GM12865 (cell line): ENCODE measurements around the gene PHF8.

Experiments used
- DNase-seq: peaks from one replicate; pipeline ENCODE4 v3.0.0; 2010; ENCODE audit warnings: low read depth
- H3K4me3 ChIP-seq: 2 replicates; pipeline ENCODE4 v1.5.1; 2011; ENCODE audit warnings: mild to moderate bottlenecking, low read depth, low read length, control low read depth
- TF ChIP-seq, protein P1 (sequence below): IDR thresholded peaks from 2 replicates; pipeline ENCODE4 v1.5.1; 2011; ENCODE audit warnings: low read length, control low read depth, low read depth, inconsistent platforms; ENCODE audit not compliant: insufficient read depth; ENCODE audit errors: missing control alignments

PHF8 gene

DNA sequence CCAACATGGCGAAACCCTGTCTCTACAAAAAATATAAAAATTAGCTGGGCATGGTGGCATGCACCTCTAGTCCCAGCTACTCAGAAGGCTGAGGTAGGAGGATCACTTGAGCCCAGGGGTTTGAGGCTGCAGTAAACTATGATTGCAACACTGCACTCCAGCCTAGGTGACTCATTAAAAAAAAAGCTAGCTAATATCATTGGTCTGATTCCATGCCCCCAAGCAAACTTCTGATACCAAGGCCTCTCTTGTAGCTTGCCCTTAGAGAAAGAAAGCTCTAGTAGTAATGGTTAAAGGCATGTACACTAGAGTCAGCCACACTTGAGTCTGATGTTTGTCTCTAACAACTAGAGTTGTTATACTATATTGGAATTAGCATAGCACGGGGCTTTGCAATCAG lies 32.6 kb upstream of the PHF8 start:
- no peak for DNase-seq
- TF ChIP-seq, protein P1, sequence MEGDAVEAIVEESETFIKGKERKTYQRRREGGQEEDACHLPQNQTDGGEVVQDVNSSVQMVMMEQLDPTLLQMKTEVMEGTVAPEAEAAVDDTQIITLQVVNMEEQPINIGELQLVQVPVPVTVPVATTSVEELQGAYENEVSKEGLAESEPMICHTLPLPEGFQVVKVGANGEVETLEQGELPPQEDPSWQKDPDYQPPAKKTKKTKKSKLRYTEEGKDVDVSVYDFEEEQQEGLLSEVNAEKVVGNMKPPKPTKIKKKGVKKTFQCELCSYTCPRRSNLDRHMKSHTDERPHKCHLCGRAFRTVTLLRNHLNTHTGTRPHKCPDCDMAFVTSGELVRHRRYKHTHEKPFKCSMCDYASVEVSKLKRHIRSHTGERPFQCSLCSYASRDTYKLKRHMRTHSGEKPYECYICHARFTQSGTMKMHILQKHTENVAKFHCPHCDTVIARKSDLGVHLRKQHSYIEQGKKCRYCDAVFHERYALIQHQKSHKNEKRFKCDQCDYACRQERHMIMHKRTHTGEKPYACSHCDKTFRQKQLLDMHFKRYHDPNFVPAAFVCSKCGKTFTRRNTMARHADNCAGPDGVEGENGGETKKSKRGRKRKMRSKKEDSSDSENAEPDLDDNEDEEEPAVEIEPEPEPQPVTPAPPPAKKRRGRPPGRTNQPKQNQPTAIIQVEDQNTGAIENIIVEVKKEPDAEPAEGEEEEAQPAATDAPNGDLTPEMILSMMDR = no peak
- H3K4me3 ChIP-seq = no peak overlapping the region

DNA sequence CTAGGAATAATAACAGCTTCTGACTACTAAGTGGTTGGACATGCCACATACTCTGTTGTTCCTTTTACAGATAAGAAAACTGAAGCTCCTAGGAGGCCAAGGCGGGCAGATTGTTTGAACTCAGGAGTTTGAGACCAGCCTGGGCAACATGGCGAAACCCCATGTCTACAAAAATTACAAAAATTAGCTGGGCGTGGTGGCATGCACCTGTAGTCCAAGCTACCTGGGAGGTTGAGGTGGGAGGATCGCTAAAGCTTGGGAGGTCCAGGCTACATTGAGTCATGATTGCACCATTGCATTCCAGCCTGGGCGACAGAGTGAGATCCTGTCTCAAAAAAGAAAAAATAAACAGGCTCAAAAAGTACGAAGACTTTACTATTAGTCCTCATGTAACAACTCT lies 30.6 kb upstream of the PHF8 start:
- DNase-seq = no peak
- TF ChIP-seq, protein P1 = no peak
- H3K4me3 ChIP-seq = no peak overlapping the region

DNA sequence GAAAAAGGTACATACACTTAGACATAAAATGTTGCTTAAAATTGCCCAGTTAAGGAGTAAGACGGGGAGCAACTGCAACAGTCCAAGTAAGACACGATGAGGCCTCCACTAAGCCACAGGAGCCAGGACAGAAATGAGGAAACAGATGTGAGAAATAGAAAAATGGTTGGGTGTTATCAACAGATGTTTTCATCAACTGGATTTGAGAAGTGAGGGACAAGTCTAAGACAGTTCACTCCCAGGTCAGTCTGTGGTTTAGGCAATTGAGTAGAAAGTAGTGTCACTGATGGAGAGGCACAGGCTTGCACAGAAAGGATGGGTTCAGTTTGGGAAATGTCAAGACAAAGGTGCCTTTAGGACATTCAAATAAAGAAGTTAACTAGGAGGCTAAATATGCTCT lies 23.5 kb upstream of the PHF8 start:
- DNase-seq = no peak
- TF ChIP-seq, protein P1 = no peak
- H3K4me3 ChIP-seq = no peak overlapping the region

DNA sequence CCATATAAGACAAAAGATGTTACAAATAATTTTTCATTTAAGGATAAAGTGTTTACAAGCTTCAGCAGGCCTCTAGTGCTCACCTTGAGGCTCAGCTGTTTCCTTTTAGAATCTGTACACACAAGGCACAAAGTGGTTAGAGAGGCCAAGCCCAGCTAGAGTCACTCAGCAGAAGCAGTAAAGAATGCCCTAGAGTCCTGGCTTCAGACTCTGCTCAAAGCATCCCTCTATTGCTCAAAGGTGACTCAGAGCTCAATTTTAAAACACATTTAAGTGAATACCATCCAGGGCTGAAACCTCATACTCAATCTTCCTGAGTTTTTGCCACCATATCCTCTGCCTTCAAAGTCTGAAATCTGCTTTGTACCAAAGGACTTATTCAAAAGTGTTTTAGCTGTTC lies 22.6 kb upstream of the PHF8 start:
- no peak overlapping the region for H3K4me3 ChIP-seq
- TF ChIP-seq, protein P1 = no peak
- DNase-seq = no peak

DNA sequence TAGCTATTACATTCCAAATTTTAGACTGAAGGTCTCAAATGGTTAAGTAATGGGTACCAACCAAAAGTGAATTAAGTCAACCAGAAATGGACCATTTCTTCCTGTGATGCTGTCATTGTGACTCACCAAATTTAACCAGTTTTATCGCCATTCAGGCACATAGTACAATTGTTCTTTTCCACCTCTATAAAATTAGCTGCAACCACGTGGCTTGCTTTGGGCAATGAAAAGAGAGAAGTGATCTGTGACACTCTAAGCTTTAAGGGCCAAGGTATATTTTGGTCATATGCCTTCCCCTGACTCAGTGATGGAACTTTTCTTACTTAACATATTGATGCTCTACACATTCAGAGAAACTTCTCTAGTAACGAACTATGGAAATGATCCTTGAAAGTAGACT lies 20.3 kb upstream of the PHF8 start:
- H3K4me3 ChIP-seq = no peak overlapping the region
- TF ChIP-seq, protein P1 = no peak
- DNase-seq = no peak

DNA sequence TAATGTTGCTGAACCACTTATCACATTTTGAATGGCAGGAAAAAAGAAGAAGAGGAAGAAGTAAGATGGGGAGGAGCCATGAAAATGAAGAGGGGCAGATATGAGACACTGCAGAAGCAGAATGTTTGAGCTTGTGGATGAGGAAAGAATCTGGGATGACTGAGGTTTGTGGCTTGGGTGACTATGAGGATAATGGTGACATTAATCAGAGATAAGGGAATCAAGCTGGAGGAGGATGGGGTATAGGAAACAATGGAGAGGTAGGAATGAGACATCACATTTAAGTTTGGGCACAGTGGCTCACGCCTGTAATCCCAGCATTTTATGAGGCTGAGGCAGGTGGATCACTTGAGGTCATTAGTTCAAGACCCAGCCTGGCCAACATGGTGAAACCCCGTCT lies 19.1 kb upstream of the PHF8 start:
- TF ChIP-seq, protein P1 = no peak
- H3K4me3 ChIP-seq = no peak overlapping the region
- no peak for DNase-seq

DNA sequence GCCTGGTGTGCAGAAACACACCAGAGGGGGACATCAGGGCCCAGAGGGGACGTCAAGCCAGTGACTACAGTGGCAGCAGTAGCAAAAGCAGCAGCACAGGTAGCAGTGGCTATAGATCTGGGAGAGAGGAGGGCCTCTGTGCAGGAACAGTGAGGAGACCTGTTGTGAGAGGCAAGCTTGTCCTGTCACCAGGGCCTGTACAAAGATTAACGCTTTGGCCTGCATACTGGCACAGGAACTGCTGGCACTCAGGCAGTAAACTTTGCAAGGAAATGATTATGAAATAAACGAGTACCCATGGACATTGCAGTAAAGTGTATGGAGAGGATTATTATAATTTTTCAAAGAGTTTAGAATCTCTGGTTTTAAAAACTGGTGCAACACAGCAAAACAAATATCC lies 5.5 kb upstream of the PHF8 start:
- DNase-seq = no peak
- TF ChIP-seq, protein P1 = no peak

More for the DNA sequence above, 5.5 kb upstream of the PHF8 start:
- H3K4me3 ChIP-seq = no peak overlapping the region
